ENCODE measurements around the gene DDX24.

GRCh38 chr14:94041551-94042346 is 39.3 kb downstream of the DDX24 start:
- TF ChIP-seq CTCF (conservative IDR thresholded peaks at IDR 0.05; ENCODE audit: low read depth, low read length) = no peak
- TF ChIP-seq EZH2 (IDR thresholded peaks at IDR 0.05; ENCODE audit: borderline replicate concordance, low read depth, low read length, poor library complexity, severe bottlenecking) = no peak

Data from A673 (cell line).